GM10248 (cell line): Measurements from ENCODE around the gene CMTR1.

Experiments used
- CTCF ChIA-PET: fragments of 300-600 bp; sonication (Branson Sonifier 250); formaldehyde crosslinking; extraction: SDS; loops from one replicate; lab custom pipeline; 2021; ENCODE audit warnings: antibody characterized with exemption; lab: Yijun Ruan, JAX
- POLR2A ChIA-PET: fragments of 350-650 bp; sonication (Branson Sonifier 250); formaldehyde crosslinking; extraction: SDS; loops from one replicate; lab custom pipeline; 2020; ENCODE audit warnings: antibody characterized with exemption; lab: Yijun Ruan, JAX
- DNase-seq: peaks from one replicate; pipeline ENCODE4 v3.0.0; 2012; ENCODE audit errors: extremely low spot score
- CTCF ChIP-seq: IDR thresholded peaks from 2 replicates; pipeline ENCODE4 v1.5.1; 2012; ENCODE audit warnings: mild to moderate bottlenecking, low read depth; ENCODE audit errors: extremely low read depth, missing control alignments, control extremely low read depth

CMTR1 gene, protein sequence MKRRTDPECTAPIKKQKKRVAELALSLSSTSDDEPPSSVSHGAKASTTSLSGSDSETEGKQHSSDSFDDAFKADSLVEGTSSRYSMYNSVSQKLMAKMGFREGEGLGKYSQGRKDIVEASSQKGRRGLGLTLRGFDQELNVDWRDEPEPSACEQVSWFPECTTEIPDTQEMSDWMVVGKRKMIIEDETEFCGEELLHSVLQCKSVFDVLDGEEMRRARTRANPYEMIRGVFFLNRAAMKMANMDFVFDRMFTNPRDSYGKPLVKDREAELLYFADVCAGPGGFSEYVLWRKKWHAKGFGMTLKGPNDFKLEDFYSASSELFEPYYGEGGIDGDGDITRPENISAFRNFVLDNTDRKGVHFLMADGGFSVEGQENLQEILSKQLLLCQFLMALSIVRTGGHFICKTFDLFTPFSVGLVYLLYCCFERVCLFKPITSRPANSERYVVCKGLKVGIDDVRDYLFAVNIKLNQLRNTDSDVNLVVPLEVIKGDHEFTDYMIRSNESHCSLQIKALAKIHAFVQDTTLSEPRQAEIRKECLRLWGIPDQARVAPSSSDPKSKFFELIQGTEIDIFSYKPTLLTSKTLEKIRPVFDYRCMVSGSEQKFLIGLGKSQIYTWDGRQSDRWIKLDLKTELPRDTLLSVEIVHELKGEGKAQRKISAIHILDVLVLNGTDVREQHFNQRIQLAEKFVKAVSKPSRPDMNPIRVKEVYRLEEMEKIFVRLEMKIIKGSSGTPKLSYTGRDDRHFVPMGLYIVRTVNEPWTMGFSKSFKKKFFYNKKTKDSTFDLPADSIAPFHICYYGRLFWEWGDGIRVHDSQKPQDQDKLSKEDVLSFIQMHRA

GRCh38 chr6:37432916-37433656 is at the start of gene CMTR1:
Gene CMTR1, plus strand, starts transcription at chr6:37433221. Its CDS starts 2,409 bp downstream, at chr6:37435630.
- ChIA-PET POLR2A (interaction anchor here (1.1 kb wide), 1 partner anchor 9 kb away, joined by 3 read pairs; no protein-coding TSS in a partner anchor), CTCF (interaction anchor here (0.7 to 2.2 kb wide), 10 partner anchors 9 to 259 kb away, joined by 3 to 14 read pairs (median 4); no protein-coding TSS in a partner anchor)
- peak; percentile 98 for DNase-seq
- no peak for TF ChIP-seq CTCF

GRCh38 chr6:37388578-37388977 is 44.4 kb upstream of the CMTR1 start:
- DNase-seq: no peak
- POLR2A ChIA-PET: no interaction called here
- CTCF ChIA-PET: interaction anchor here (0.9 to 2.2 kb wide), 3 partner anchors 16 to 83 kb away, joined by 3 to 13 read pairs (median 3); no protein-coding TSS in a partner anchor
- no peak for TF ChIP-seq CTCF

DNA sequence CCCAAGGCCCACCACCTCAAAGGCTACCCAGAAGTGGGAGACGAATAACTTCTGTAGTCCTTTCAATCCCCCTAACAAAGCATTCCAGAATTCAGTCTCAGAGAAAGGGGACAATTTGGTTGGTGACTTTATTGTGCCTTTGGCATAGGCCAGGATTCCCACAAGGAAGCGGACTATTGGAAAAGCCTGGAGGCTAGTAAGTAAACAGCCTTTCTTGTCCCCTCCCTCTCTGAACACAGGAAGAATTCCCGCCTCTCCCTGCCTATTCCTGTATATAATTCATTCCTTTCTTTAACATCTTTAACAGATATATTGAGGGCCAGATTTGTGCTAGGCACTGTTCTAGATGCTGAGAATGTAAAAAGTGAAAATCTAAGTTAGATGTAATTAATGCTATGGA is 43.2 kb upstream of the CMTR1 start:
- POLR2A ChIA-PET: no interaction called here
- no peak for TF ChIP-seq CTCF
- CTCF ChIA-PET: interaction anchor here (2.2 kb wide), 1 partner anchor 17 kb away, joined by 13 read pairs; no protein-coding TSS in a partner anchor
- DNase-seq: no peak

DNA sequence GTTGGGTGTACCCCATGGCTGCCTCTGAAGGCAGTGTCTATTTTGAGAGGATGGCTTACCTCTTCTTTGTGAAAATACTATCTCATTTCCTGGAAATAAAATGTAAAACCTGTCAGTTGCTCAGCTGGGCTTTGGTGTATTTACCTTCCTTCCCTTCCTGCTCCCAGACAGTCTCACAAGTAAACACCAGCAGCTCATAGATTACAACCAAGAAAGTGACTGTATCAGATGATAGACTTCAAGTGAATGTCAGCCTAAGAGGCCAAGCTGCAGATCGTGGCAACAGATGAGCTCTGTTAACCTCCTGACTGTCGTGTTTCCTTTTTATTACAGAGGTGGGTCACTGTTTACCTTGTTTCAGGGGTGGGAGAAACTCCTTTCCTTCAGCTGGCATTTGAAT is 41.9 kb upstream of the CMTR1 start:
- DNase-seq: no peak
- no peak for TF ChIP-seq CTCF
- ChIA-PET CTCF (no interaction called here), POLR2A (no interaction called here)

GRCh38 chr6:37392821-37393220 is 40.2 kb upstream of the CMTR1 start:
- DNase-seq: no peak
- ChIA-PET POLR2A (no interaction called here), CTCF (interaction anchor here (1.0 to 1.3 kb wide), 3 partner anchors 9 to 173 kb away, joined by 3 read pairs; no protein-coding TSS in a partner anchor)
- TF ChIP-seq CTCF: no peak

- POLR2A ChIA-PET: no interaction called here
- DNase-seq: no peak
- CTCF ChIA-PET: interaction anchor here (1.1 to 2.4 kb wide), 3 partner anchors 10 to 172 kb away, joined by 3 to 16 read pairs (median 3); no protein-coding TSS in a partner anchor
- no peak for TF ChIP-seq CTCF
Observed at GRCh38 chr6:37393381-37393929, 39.6 kb upstream of the CMTR1 start.
